HG03039 (cell line): ENCODE data around the gene CCL24.
"Not testable (repeated sequence)": the region's sequence is repeated elsewhere in the genome, so short reads cannot be mapped to it uniquely, and the experiment has no call there.

Source experiments
- ATAC-seq: cut with Tn5 transposase; IDR thresholded peaks from one replicate; pipeline ENCODE4 v1.9.1; 2021; ENCODE audit warnings: mild to moderate bottlenecking, moderate library complexity; ENCODE audit not compliant: unreplicated experiment

Gene CCL24

GRCh38 chr7:75820688-75821087, 7.1 kb upstream of the CCL24 start:
- ATAC-seq = no peak

- no peak for ATAC-seq
Measured at GRCh38 chr7:75819711-75820110, 6.1 kb upstream of the CCL24 start.

GRCh38 chr7:75818472-75818871, 4.9 kb upstream of the CCL24 start:
- no peak for ATAC-seq

GRCh38 chr7:75817116-75817515, 3.5 kb upstream of the CCL24 start:
- ATAC-seq = no peak

- ATAC-seq = no peak
Measured at GRCh38 chr7:75815418-75816064, 1.9 kb upstream of the CCL24 start.

- no peak for ATAC-seq
Measured at GRCh38 chr7:75814407-75814947, 871 bp upstream of the CCL24 start.

- ATAC-seq = no peak
Measured at GRCh38 chr7:75813084-75813483, 522 bp downstream of the CCL24 start.

- ATAC-seq = no peak
Measured at GRCh38 chr7:75811894-75812678, 1.5 kb downstream of the CCL24 start.

- ATAC-seq = no peak
Measured at GRCh38 chr7:75809396-75809795, 4.2 kb downstream of the CCL24 start.

- no peak for ATAC-seq
Measured at GRCh38 chr7:75808106-75808505, 5.5 kb downstream of the CCL24 start.

- ATAC-seq = no peak
Measured at GRCh38 chr7:75807452-75807851, 6.2 kb downstream of the CCL24 start.

GRCh38 chr7:75806560-75807307, 6.9 kb downstream of the CCL24 start:
- no peak for ATAC-seq

- no peak for ATAC-seq
Measured at GRCh38 chr7:75804705-75805104, 8.9 kb downstream of the CCL24 start.

GRCh38 chr7:75804004-75804403, 9.6 kb downstream of the CCL24 start:
- no peak for ATAC-seq

GRCh38 chr7:75802552-75802821, 11.1 kb downstream of the CCL24 start:
- ATAC-seq = no peak

- ATAC-seq = no peak
Measured at GRCh38 chr7:75798770-75799169, 14.8 kb downstream of the CCL24 start.

GRCh38 chr7:75796420-75796819, 17.2 kb downstream of the CCL24 start:
- no peak for ATAC-seq

- ATAC-seq = no peak
Measured at GRCh38 chr7:75795831-75796285, 17.7 kb downstream of the CCL24 start.

- ATAC-seq = no peak
Measured at GRCh38 chr7:75793676-75794075, 19.9 kb downstream of the CCL24 start.

- ATAC-seq = not testable (repeated sequence)
Measured at GRCh38 chr7:75792567-75792966, 21.0 kb downstream of the CCL24 start.

- no peak for ATAC-seq
Measured at GRCh38 chr7:75789361-75789924, 24.2 kb downstream of the CCL24 start.
